Superior temporal gyrus (tissue), 1 donor: ENCODE results near the gene NFATC2IP.
A peak's percentile ranks its signal among the peaks of the same experiment; 100 is the strongest.
"Not testable (repeated sequence)": the region's sequence is repeated elsewhere in the genome, so short reads cannot be mapped to it uniquely, and the experiment has no call there.

Source experiments
- DNase-seq: peaks from one replicate; pipeline ENCODE4 v3.0.0-alpha.2; 2016; ENCODE audit errors: extremely low spot score

NFATC2IP gene

GRCh38 chr16:28974007-28974436, 23.3 kb downstream of the NFATC2IP start:
- DNase-seq: peak; percentile 75

- DNase-seq: peak; percentile 98
Measured at GRCh38 chr16:28974437-28975157, 23.9 kb downstream of the NFATC2IP start, which contains the start of gene SPNS1. TSS of gene SPNS1 (plus strand) at chr16:28974778. CDS start at chr16:28975152, 374 bp downstream.

DNA sequence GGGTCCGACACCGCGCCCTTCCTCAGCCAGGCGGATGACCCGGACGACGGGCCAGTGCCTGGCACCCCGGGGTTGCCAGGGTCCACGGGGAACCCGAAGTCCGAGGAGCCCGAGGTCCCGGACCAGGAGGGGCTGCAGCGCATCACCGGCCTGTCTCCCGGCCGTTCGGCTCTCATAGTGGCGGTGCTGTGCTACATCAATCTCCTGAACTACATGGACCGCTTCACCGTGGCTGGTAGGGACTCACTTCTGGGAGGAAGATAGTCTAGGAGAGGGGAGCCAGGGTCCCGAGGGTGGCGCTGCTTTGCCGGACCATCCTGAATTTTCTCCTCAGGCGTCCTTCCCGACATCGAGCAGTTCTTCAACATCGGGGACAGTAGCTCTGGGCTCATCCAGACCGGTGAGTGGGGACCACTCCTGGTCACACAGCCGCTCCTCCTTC, 24.4 kb downstream of the NFATC2IP start:
- no peak for DNase-seq

GRCh38 chr16:28977703-28978662, 27.2 kb downstream of the NFATC2IP start:
- DNase-seq: no peak

GRCh38 chr16:28980330-28980729, 29.6 kb downstream of the NFATC2IP start:
- DNase-seq: not testable (repeated sequence)

DNA sequence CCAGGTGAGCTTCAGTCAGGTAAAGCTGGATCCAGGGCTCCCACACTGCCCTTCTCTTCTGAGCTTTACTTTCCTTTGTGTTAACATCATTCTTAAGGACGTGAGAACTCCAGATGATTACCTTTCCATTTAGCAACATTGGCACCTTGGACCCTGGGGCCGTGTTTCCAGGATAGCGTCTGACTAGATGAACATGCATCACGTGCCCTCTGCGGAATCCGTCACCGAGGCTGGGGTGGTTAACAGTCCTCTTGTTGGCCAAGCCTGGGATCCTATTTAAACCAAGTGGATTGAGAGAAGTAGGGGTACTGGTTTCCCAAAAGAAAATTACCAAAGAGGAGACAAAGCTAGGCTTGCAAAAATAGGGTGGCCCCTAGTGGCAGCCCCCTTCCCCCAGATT, 30.2 kb downstream of the NFATC2IP start:
- no peak for DNase-seq

GRCh38 chr16:28981517-28981916, 30.8 kb downstream of the NFATC2IP start:
- DNase-seq: no peak

DNA sequence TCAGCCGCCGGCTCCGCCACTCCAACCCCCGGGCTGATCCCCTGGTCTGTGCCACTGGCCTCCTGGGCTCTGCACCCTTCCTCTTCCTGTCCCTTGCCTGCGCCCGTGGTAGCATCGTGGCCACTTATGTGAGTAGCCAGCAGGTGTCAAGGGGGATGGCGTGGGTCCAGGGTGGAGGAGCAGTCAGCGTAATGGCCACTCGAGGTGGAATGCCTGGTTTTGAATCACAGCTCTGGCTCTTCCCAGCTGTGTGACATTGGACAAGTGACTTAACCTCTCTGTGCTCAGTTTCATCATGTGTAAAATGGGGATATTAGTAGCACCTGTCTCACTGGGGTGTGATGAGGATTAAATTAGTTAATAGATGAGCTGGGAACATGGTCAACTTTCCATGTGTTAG, 31.7 kb downstream of the NFATC2IP start:
- no peak for DNase-seq

- DNase-seq: no peak
Measured at GRCh38 chr16:28982949-28983348, 32.2 kb downstream of the NFATC2IP start.

DNA sequence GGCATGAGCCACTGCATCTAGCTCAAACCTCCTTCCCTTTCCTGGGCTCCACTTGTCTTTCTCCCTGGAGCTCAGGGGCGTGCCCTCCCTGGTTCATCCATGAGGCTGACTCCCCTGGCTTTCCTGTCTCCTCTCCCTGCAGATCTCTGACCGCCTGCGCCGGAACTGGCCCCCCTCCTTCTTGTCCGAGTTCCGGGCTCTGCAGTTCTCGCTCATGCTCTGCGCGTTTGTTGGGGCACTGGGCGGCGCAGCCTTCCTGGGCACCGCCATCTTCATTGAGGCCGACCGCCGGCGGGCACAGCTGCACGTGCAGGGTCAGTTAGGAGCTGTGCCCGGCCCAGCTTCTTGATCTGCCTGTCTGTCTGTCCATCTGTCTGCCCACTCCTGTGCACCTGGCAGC, 32.9 kb downstream of the NFATC2IP start:
- no peak for DNase-seq

DNA sequence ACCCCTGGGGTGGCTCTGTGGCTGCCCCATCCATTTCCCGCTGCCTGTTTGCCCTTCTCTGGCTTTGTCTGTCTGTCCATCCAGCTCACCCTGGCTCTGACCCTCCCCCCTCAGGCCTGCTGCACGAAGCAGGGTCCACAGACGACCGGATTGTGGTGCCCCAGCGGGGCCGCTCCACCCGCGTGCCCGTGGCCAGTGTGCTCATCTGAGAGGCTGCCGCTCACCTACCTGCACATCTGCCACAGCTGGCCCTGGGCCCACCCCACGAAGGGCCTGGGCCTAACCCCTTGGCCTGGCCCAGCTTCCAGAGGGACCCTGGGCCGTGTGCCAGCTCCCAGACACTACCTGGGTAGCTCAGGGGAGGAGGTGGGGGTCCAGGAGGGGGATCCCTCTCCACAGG, 33.4 kb downstream of the NFATC2IP start:
- no peak for DNase-seq

GRCh38 chr16:28984619-28985135, 33.9 kb downstream of the NFATC2IP start, which contains the start of gene LAT:
TSS of gene LAT (plus strand) at chr16:28985052. CDS start at chr16:28985418, 366 bp downstream.
- DNase-seq: no peak

DNA sequence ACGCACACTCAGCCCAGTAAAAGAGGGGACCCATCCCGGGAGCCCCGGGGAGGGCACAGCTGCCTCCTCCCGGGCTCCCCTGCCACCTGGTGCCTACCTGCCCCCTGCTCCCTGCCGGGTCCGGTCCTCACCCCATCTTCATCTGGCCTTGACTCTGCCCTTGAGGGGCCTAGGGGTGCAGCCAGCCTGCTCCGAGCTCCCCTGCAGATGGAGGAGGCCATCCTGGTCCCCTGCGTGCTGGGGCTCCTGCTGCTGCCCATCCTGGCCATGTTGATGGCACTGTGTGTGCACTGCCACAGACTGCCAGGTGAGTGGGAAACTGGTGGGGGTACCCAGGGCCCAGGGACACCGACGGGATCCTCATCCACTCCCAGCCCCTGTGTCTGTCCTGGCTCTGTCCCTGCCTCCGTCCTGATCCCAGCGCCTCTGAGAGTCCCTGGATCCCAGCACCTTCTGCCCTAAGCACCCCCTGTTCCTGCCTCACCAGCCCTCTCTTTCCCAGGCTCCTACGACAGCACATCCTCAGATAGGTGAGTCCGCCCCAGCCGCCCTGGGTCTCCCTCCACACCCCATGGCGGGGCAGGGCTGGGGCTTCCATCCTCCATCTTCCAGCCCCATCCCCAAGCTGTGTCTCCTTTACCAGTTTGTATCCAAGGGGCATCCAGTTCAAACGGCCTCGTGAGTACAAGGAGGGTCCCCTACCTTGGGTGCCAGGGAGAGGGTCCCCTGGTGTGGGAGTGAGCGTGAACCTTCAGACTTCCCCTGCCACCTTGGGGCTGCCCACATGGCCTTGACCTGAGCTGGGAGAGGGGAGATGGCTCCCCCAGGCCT, 34.7 kb downstream of the NFATC2IP start:
- DNase-seq: no peak

DNA sequence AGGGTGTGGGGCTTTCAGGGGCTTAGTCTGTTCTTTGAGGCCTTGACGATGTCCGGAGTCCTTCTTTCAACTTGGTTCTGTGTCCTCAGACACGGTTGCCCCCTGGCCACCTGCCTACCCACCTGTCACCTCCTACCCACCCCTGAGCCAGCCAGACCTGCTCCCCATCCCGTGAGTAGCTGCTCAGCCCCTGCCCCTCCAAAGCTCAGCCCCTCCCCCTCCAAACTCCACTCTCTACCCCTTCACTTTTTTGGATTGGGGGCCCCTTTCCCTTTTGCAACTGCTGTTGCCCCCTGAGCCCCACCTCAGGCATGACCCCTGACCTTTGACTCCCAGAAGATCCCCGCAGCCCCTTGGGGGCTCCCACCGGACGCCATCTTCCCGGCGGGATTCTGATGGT, 35.3 kb downstream of the NFATC2IP start:
- DNase-seq: no peak

GRCh38 chr16:28986492-28986891, 35.8 kb downstream of the NFATC2IP start:
- DNase-seq: no peak

DNA sequence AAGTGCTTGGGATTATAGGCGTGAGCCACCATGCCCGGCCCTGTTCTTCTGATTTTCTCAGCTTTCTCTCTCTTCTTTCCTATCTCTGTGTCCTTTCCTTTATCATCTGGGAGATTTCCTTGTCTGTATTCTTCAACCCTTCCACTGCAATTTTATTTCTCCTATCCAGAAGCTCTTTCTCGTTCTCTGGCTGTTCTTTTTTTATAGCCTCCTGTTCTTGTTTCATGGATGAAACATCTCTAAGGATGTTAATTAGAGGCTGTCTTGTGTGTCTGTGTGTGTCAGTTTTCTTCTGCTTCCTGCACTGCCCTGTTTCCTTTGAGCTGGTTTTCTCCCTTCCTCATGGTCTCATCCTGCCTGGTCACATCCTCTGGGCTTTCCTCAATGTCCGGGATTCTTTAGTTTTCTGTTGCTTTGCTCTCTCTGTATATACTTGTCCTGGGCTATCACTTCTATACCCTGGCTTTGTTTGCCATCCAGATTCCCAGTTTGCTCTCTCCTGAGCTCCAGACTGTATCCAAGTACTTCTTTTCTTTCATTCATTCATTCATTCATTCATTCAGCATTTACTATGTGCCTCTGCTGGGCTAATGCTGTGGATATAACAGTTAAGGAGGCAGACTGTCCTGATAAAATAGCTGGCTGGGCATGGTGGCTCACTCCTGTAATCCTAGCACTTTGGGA, 36.6 kb downstream of the NFATC2IP start:
- DNase-seq: no peak

- DNase-seq: no peak
Measured at GRCh38 chr16:28989363-28989762, 38.6 kb downstream of the NFATC2IP start.

DNA sequence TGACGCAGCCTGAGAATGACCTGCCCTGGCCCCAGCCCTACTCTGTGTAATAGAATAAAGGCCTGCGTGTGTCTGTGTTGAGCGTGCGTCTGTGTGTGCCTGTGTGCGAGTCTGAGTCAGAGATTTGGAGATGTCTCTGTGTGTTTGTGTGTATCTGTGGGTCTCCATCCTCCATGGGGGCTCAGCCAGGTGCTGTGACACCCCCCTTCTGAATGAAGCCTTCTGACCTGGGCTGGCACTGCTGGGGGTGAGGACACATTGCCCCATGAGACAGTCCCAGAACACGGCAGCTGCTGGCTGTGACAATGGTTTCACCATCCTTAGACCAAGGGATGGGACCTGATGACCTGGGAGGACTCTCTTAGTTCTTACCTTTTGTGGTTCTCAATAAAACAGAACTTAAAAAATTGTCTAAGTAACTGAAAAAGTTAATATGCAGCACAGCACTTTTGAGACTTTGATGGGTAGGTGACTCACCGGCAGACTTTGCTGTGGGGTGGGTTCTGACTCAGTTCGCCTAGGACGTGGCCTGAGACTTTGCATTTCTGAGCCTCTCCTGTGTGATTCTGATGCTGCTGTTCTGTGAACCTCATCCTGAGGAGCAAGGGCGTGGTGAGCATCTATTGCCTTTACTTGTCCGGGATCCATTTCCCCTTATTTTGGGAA, 39.8 kb downstream of the NFATC2IP start:
- DNase-seq: no peak

GRCh38 chr16:28991687-28992086, 41.0 kb downstream of the NFATC2IP start:
- DNase-seq: no peak

DNA sequence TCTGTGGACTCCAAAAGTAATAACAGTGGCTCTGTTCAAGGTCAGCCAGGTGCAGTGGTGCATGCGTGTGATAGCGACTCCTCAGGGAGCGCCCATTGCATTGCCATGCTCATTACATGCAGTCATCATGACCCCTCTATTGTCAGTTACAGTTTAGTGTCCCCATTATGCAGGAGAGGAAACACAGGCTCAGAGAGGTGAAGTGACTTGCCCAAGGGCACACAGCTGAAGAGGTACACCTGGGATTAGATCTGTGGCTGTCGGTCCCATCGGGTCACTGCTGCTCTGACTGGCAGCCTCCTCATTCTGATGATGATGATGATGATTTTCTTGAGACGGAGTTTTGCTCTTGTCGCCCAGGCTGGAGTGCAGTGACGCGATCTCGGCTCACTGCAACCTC, 41.8 kb downstream of the NFATC2IP start:
- no peak for DNase-seq
